Epidermal melanocyte (primary cell): ENCODE measurements around the gene RASSF8.

Experiments used
- DNase-seq: peaks from one replicate; pipeline ENCODE4 v3.0.0; 2011; ENCODE audit warnings: low spot score; ENCODE audit not compliant: insufficient read length

Gene RASSF8

GRCh38 chr12:26028953-26029735 is 70.7 kb downstream of the RASSF8 start:
- peak; percentile 56 for DNase-seq

GRCh38 chr12:26029736-26030022 is 71.2 kb downstream of the RASSF8 start:
- DNase-seq, result no peak

GRCh38 chr12:26030371-26030770 is 71.9 kb downstream of the RASSF8 start:
- no peak for DNase-seq

GRCh38 chr12:26031318-26031717 is 72.8 kb downstream of the RASSF8 start:
- DNase-seq, result no peak

- no peak for DNase-seq
These were observed 73.3 kb downstream of the RASSF8 start for GRCh38 chr12:26031827-26032226.

GRCh38 chr12:26032290-26032689 is 73.8 kb downstream of the RASSF8 start:
- DNase-seq, result no peak

- DNase-seq, result no peak
These were observed 74.3 kb downstream of the RASSF8 start for GRCh38 chr12:26032719-26033241.

- DNase-seq, result no peak
These were observed 76.1 kb downstream of the RASSF8 start for GRCh38 chr12:26034371-26035142.

- no peak for DNase-seq
These were observed 78.4 kb downstream of the RASSF8 start for GRCh38 chr12:26036877-26037276.

- DNase-seq, result no peak
These were observed 79.2 kb downstream of the RASSF8 start for GRCh38 chr12:26037615-26038220.

GRCh38 chr12:26042645-26043044 is 84.2 kb downstream of the RASSF8 start:
- DNase-seq, result no peak

- DNase-seq, result no peak
These were observed 84.9 kb downstream of the RASSF8 start for GRCh38 chr12:26043135-26044006.

- DNase-seq, result no peak
These were observed 85.5 kb downstream of the RASSF8 start for GRCh38 chr12:26044007-26044394.

GRCh38 chr12:26044592-26044991 is 86.1 kb downstream of the RASSF8 start:
- DNase-seq, result no peak

- no peak for DNase-seq
These were observed 87.7 kb downstream of the RASSF8 start for GRCh38 chr12:26046203-26046602.

GRCh38 chr12:26046906-26047305 is 88.4 kb downstream of the RASSF8 start:
- DNase-seq, result no peak

GRCh38 chr12:26047401-26048226 is 89.1 kb downstream of the RASSF8 start:
- DNase-seq, result no peak

- no peak for DNase-seq
These were observed 94.2 kb downstream of the RASSF8 start for GRCh38 chr12:26052652-26053051.

GRCh38 chr12:26054383-26054782 is 95.9 kb downstream of the RASSF8 start:
- no peak for DNase-seq

GRCh38 chr12:26055087-26055486 is 96.6 kb downstream of the RASSF8 start:
- no peak for DNase-seq
